Measurements from ENCODE around the gene SLC39A7.
A peak's percentile ranks its signal among the peaks of the same experiment; 100 is the strongest.

GRCh38 chr6:33197431-33198048 is 3.1 kb upstream of the SLC39A7 start:
- TF ChIP-seq, protein P1, sequence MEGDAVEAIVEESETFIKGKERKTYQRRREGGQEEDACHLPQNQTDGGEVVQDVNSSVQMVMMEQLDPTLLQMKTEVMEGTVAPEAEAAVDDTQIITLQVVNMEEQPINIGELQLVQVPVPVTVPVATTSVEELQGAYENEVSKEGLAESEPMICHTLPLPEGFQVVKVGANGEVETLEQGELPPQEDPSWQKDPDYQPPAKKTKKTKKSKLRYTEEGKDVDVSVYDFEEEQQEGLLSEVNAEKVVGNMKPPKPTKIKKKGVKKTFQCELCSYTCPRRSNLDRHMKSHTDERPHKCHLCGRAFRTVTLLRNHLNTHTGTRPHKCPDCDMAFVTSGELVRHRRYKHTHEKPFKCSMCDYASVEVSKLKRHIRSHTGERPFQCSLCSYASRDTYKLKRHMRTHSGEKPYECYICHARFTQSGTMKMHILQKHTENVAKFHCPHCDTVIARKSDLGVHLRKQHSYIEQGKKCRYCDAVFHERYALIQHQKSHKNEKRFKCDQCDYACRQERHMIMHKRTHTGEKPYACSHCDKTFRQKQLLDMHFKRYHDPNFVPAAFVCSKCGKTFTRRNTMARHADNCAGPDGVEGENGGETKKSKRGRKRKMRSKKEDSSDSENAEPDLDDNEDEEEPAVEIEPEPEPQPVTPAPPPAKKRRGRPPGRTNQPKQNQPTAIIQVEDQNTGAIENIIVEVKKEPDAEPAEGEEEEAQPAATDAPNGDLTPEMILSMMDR (IDR thresholded peaks at IDR 0.05): peak in 5 of 6 experiments; percentile 41 to 68 (median 50)
- no peak for TF ChIP-seq POLR2A (IDR thresholded peaks at IDR 0.05)

All from thyroid gland (tissue), 4 donors.